ENCODE results near the gene CITED2.

DNA sequence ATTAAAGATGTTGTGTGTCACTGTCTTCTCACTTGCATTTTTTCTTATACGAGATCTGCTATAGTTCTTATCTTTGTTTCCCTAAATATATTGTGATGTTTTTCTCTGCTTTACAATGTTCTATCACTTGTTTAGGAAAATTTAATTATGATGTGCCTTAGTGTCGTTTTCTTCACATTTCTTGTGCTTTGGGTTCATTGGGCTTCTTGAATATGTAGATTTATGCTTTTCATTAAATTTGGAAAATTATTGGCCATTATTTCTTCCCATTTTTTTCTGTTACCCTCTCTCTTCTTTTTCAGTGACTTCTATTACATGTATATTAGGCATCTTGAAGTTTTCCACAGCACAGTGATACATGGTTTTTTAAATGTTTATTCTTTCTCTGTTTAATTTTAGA lies 33.4 kb downstream of the CITED2 start:
- TF ChIP-seq, protein P1, sequence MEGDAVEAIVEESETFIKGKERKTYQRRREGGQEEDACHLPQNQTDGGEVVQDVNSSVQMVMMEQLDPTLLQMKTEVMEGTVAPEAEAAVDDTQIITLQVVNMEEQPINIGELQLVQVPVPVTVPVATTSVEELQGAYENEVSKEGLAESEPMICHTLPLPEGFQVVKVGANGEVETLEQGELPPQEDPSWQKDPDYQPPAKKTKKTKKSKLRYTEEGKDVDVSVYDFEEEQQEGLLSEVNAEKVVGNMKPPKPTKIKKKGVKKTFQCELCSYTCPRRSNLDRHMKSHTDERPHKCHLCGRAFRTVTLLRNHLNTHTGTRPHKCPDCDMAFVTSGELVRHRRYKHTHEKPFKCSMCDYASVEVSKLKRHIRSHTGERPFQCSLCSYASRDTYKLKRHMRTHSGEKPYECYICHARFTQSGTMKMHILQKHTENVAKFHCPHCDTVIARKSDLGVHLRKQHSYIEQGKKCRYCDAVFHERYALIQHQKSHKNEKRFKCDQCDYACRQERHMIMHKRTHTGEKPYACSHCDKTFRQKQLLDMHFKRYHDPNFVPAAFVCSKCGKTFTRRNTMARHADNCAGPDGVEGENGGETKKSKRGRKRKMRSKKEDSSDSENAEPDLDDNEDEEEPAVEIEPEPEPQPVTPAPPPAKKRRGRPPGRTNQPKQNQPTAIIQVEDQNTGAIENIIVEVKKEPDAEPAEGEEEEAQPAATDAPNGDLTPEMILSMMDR (conservative IDR thresholded peaks at IDR 0.05; ENCODE audit: low read depth, low read length): no peak
- TF ChIP-seq EZH2phosphoT487 (IDR thresholded peaks at IDR 0.05; ENCODE audit: borderline replicate concordance, low read length) (no peak), EZH2 (IDR thresholded peaks at IDR 0.05; ENCODE audit: low read length, unreplicated experiment) (no peak)

Data from PC-3 (cell line).